Upper lobe of left lung (tissue), 4 donors: Measurements from ENCODE around the gene WASHC3.

Experiments used
- CTCF ChIP-seq, 6 experiments: fragments of 450-650 bp in 4 of 6; fragments of 200-600 bp in 2 of 6; sonication (generic) in 2 of 6; IDR thresholded peaks; one replicate each; pipeline ENCODE4 v1.5.1; 2016 to 2019; ENCODE audit warnings: antibody characterized with exemption in 6 of 6
- EP300 ChIP-seq, 4 donors: sonication (generic); formaldehyde crosslinking; IDR thresholded peaks; one replicate each; pipeline ENCODE4 v1.5.1; 2017; ENCODE audit warnings: antibody characterized with exemption in 4 of 4, control low read depth in 2 of 4
- POLR2A ChIP-seq, 4 donors: fragments of 450-650 bp; IDR thresholded peaks; one replicate each; pipeline ENCODE4 v1.5.1; 2016 to 2017; ENCODE audit warnings: antibody characterized with exemption in 4 of 4, mild to moderate bottlenecking in 2 of 4

- TF ChIP-seq POLR2A (IDR thresholded peaks at IDR 0.05), result no peak
- TF ChIP-seq EP300 (IDR thresholded peaks at IDR 0.05), result no peak
- no peak for TF ChIP-seq CTCF (IDR thresholded peaks at IDR 0.05)
These were observed 52.0 kb downstream of the WASHC3 start for GRCh38 chr12:102009796-102010195.
